Astrocyte of the cerebellum (primary cell): ENCODE measurements around the gene VAT1L.

Experiments used
- DNase-seq: peaks from one replicate; pipeline ENCODE4 v3.0.0-alpha.2; 2011; ENCODE audit warnings: low read depth
- H3K4me3 ChIP-seq: 2 replicates; pipeline ENCODE4 v1.5.1; 2011; ENCODE audit warnings: mild to moderate bottlenecking, low read depth, low read length, moderate library complexity
- in situ Hi-C: cut with HindIII; loops from 2 replicates; pipeline ENCODE4 v1.10.0; 2017; ENCODE audit warnings: low sequenced_read_pairs
- TF ChIP-seq, protein P1 (sequence below): IDR thresholded peaks from 2 replicates; pipeline ENCODE4 v1.5.1; 2012; ENCODE audit warnings: low read length, low read depth, moderate library complexity, mild to moderate bottlenecking; ENCODE audit errors: missing control alignments

VAT1L gene

DNA sequence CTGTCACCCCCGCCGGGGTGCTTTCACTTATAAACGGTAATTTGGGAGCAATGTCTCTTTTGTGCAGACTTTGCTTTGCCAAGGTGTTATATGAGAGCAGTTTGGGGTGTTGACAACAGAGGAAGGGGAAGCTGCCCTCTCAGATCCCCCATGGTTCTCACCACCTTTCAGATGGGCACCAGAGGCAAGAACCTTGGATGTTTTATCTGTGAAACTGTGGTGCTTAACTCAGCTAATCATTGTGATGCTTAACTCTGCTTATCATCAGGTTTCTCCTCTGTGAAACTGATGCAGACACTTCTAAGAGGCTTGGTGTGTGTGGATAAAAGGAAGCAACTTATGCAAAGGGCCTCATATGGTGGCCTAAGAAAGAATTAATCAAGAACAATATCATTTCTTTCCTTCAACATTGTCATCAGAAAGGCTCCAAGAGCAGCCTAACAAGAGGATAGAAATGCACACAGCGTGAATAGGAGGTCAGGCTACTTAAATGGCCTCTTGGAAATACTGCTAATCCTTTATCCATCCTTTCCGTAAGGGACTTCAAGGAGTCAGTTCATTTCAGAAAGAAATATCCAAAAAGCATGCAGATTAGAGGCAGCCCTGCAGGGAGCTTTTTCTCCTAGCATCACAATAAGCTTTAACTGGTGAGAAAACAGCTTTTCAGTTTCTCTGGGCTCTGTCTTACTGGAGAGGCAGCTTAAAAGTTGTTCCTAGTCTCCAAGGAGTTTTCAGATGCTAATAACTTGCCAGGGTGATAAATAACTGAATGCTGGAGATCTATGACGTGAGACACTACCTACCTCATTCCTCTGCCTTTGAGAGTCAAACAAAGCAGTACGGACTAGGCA is 178.9 kb downstream of the VAT1L start:
- in situ Hi-C loops: no loop called here
- no peak for DNase-seq
- H3K4me3 ChIP-seq: no peak overlapping the region
- TF ChIP-seq, protein P1, sequence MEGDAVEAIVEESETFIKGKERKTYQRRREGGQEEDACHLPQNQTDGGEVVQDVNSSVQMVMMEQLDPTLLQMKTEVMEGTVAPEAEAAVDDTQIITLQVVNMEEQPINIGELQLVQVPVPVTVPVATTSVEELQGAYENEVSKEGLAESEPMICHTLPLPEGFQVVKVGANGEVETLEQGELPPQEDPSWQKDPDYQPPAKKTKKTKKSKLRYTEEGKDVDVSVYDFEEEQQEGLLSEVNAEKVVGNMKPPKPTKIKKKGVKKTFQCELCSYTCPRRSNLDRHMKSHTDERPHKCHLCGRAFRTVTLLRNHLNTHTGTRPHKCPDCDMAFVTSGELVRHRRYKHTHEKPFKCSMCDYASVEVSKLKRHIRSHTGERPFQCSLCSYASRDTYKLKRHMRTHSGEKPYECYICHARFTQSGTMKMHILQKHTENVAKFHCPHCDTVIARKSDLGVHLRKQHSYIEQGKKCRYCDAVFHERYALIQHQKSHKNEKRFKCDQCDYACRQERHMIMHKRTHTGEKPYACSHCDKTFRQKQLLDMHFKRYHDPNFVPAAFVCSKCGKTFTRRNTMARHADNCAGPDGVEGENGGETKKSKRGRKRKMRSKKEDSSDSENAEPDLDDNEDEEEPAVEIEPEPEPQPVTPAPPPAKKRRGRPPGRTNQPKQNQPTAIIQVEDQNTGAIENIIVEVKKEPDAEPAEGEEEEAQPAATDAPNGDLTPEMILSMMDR: no peak

DNA sequence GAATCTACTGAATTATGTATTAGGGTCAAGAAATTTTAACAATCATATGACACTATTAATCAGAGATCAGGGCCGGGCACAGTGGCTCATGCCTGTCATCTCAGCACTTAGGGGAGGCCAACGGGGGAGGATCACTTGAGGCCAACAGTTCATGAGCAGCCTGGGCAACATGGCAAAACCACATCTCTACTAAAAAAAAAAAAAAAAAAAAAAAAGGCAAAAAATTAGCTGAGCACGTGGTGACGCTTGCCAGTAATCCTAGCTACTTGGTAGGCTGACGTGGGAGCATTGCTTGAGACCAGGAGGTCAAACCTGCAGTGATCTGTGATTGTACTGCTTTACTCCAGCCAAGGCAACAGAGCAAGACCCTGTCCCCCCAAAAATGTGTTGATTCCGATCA is 181.5 kb downstream of the VAT1L start:
- DNase-seq: no peak
- in situ Hi-C loops: no loop called here
- TF ChIP-seq, protein P1: no peak
- H3K4me3 ChIP-seq: no peak overlapping the region

DNA sequence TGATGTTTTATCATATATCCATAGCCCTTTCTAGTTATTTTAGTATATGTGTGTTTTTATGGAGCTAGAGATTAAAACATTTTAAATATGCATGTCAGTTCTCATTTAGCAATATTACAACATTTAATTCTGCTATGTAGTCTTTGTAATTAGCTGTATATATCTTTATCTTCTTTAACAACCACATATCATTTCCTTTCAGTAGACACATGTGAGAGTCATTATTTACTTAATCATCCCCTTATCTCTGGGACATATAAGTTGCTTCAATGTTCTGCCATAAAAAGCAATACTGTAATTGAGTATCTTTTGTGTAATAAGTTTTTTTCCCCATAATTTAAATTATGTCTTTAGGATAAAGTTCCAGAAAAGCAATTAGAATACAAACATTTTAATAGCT is 182.0 kb downstream of the VAT1L start:
- DNase-seq: no peak
- in situ Hi-C loops: no loop called here

DNA sequence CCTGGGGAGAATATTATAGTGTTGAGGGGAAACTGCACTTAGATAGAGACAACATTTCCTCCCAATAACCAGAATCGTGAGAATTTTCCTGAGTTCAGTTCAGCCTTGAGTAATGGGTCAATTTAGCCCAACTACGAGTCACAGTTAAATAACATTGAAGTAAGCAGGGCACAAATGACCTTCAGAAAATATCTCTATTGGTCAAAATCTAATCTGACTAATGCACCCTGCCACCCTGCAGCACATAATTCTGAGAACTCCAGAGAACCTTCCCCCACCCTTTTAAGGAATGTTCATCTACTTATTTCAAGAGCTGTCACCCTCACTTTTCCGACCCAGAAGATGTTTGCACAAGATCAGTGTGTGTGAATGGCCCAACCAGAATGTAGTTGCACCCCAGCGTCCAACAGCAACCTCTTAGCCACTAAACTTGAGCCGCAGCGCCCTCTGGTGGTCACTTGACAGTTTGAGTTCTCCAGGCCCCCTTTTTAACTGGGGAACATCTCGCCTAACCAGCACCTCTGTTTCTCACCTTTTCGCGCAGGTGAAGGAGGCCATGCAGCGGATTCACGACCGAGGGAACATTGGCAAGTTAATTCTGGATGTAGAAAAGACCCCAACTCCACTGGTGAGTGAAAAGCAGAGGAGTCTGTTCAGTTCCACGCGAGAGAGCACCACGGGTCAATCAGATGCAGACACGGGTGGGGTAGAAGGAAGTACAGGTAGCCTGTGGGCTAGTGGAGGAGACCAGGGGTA is 183.1 kb downstream of the VAT1L start:
- TF ChIP-seq, protein P1: peak; percentile 77
- DNase-seq: peak; percentile 58
- H3K4me3 ChIP-seq: no peak overlapping the region
- in situ Hi-C loops: no loop called here

More for the DNA sequence above, 182.0 kb downstream of the VAT1L start:
- TF ChIP-seq, protein P1: no peak
- no peak overlapping the region for H3K4me3 ChIP-seq

DNA sequence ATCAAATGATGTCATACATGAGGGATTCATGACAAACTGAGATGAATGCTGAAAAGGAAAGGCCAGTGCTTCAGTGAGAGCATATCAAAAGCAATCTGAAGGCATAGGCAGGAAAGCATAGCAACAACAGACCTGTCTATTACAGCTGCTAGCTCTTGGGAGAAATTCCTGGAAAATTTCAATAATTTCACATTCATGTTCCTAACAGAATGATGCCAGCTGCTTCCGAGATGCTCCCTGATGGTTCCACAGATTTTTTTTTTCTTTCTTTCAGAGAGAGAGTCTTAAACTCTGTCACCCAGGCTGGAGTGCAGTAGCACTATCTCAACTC is 183.7 kb downstream of the VAT1L start:
- in situ Hi-C loops: no loop called here
- TF ChIP-seq, protein P1: no peak
- no peak for DNase-seq
- H3K4me3 ChIP-seq: no peak overlapping the region

DNA sequence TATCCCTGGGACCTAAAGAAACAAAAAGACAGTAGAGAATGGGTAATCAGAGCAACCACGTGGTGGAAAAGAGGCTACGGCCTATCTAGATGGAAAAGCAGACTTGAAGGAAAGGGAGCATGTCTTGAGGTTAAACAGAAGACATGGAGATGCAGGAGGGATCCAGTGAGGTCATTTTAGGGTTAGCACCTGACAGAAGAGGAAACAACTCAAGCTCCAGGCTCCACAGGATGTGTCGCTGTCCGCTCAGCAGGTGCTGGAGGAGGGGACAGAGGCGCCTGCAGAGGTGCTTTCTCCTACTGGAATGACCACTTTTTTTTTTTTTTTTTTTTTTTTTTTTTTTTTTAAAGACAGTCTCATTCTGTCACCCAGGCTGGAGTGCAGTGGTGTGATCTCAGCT is 186.5 kb downstream of the VAT1L start:
- H3K4me3 ChIP-seq: no peak overlapping the region
- in situ Hi-C loops: no loop called here
- no peak for DNase-seq
- TF ChIP-seq, protein P1: no peak
